ENCODE data around the gene GRSF1.

Gene GRSF1

DNA sequence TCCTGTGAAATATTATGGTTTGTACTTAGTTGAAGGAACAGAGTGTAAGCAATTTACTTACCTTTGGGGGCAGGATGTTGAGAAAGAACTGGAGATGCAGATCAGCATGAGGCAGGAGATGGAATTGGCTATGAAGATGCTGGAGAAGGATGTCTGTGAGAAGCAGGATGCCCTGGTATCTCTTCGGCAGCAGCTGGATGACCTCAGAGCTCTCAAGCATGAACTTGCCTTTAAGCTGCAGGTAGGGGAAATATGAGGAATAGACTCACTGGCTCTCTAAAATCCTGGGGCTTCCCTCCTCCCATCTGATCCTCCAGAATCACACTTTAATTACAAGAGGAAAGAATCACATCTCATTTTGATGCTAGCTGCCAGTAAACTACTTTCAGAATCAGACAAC is 51.0 kb downstream of the GRSF1 start:
- Histone ChIP-seq H3K4me2 (ENCODE audit: low read depth, low read length) (no peak overlapping the region), H3F3A (ENCODE audit: insufficient read depth, low read length) (no peaks in the 10 kb centered on the region; the same call in 1 of the 2 replicates), H3K4me1 (ENCODE audit: low read length) (peaks cover 8% of the 10 kb centered on the region; the same call in 1 of the 2 replicates), H4K20me1 (ENCODE audit: insufficient read depth, low read length) (no peaks in the 10 kb centered on the region), H3K27ac (ENCODE audit: low read length) (no peak overlapping the region), H3K4me3 (ENCODE audit: low read length) (no peak overlapping the region), H3K79me2 (ENCODE audit: low read length) (no peaks in the 10 kb centered on the region), H3K36me3 (replicated peaks; ENCODE audit: insufficient read depth, low read length) (peaks cover 10% of the 10 kb centered on the region; the same call in 1 of the 2 replicates), H3K9me3 (replicated peaks; ENCODE audit: insufficient read depth, low read length) (no peaks in the 10 kb centered on the region), H3K9me2 (replicated peaks; ENCODE audit: insufficient read depth, low read length) (no peaks in the 10 kb centered on the region), H3K27me3 (replicated peaks; ENCODE audit: insufficient read depth, low read length) (no peaks in the 10 kb centered on the region), H3K9ac (ENCODE audit: low read length) (no peak overlapping the region), H2AFZ (ENCODE audit: low read length) (no peak overlapping the region)
- TF ChIP-seq, protein P1, sequence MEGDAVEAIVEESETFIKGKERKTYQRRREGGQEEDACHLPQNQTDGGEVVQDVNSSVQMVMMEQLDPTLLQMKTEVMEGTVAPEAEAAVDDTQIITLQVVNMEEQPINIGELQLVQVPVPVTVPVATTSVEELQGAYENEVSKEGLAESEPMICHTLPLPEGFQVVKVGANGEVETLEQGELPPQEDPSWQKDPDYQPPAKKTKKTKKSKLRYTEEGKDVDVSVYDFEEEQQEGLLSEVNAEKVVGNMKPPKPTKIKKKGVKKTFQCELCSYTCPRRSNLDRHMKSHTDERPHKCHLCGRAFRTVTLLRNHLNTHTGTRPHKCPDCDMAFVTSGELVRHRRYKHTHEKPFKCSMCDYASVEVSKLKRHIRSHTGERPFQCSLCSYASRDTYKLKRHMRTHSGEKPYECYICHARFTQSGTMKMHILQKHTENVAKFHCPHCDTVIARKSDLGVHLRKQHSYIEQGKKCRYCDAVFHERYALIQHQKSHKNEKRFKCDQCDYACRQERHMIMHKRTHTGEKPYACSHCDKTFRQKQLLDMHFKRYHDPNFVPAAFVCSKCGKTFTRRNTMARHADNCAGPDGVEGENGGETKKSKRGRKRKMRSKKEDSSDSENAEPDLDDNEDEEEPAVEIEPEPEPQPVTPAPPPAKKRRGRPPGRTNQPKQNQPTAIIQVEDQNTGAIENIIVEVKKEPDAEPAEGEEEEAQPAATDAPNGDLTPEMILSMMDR (IDR thresholded peaks at IDR 0.05; ENCODE audit: low read length) = no peak
- no peak for TF ChIP-seq EZH2 (optimal IDR thresholded peaks at IDR 0.05; ENCODE audit: low read depth, low read length)
- no peak for TF ChIP-seq EZH2phosphoT487 (IDR thresholded peaks at IDR 0.05; ENCODE audit: low read length)
- no peak for DNase-seq

DNA sequence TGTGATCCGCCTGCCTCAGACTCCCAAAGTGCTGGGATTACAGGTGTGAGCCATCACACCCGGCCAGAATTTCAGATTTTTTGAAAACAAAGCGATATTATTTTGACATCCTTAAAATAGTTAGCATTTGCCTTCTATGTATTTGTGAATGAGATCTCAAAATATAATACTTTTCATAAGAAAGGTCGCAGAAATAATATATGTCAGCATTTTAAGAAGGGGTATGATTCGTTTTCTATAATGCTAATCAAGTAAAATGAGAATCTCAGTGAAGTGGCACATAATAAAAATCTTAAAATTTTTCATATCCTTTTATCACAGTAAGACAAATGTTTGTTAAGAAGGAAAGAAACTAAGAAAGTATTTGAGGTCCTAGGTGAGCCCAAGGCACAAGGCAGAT is 52.2 kb downstream of the GRSF1 start:
- Histone ChIP-seq H3K9me3 (replicated peaks; ENCODE audit: insufficient read depth, low read length) (no peaks in the 10 kb centered on the region), H3K4me2 (ENCODE audit: low read depth, low read length) (no peak overlapping the region), H3K27me3 (replicated peaks; ENCODE audit: insufficient read depth, low read length) (no peaks in the 10 kb centered on the region), H3F3A (ENCODE audit: insufficient read depth, low read length) (no peaks in the 10 kb centered on the region; the same call in 1 of the 2 replicates), H3K36me3 (replicated peaks; ENCODE audit: insufficient read depth, low read length) (peaks cover 10% of the 10 kb centered on the region; the same call in 1 of the 2 replicates), H3K27ac (ENCODE audit: low read length) (no peak overlapping the region), H2AFZ (ENCODE audit: low read length) (no peak overlapping the region), H4K20me1 (ENCODE audit: insufficient read depth, low read length) (no peaks in the 10 kb centered on the region), H3K4me1 (ENCODE audit: low read length) (peaks cover 8% of the 10 kb centered on the region; the same call in 1 of the 2 replicates), H3K9me2 (replicated peaks; ENCODE audit: insufficient read depth, low read length) (no peaks in the 10 kb centered on the region), H3K79me2 (ENCODE audit: low read length) (no peaks in the 10 kb centered on the region), H3K4me3 (ENCODE audit: low read length) (no peak overlapping the region), H3K9ac (ENCODE audit: low read length) (no peak overlapping the region)
- DNase-seq = no peak
- TF ChIP-seq EZH2phosphoT487 (IDR thresholded peaks at IDR 0.05; ENCODE audit: low read length) = no peak
- TF ChIP-seq, protein P1 (IDR thresholded peaks at IDR 0.05; ENCODE audit: low read length) = no peak
- no peak for TF ChIP-seq EZH2 (optimal IDR thresholded peaks at IDR 0.05; ENCODE audit: low read depth, low read length)

DNA sequence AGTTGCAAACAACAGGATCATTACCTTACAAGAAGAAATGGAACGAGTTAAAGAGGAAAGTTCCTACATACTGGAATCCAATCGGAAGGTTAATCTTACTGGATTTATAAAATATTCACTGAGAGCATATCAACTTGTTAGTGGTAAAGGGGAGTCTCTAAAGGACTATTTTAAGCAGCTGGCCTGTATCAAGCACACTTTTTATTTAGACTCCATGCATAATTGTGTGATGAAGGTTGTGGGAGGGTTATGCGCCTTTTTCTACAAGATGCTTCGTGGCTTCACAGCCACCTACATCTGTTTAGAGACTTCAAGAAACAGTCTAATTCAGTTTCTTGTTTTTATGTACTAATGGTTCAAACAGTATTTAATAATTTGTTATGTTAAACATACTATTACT is 56.6 kb downstream of the GRSF1 start:
- no peaks in the 10 kb centered on the region for H3K79me2 ChIP-seq (ENCODE audit: low read length)
- H3K27me3 ChIP-seq (replicated peaks; ENCODE audit: insufficient read depth, low read length) = no peaks in the 10 kb centered on the region
- no peaks in the 10 kb centered on the region for H3K9me3 ChIP-seq (replicated peaks; ENCODE audit: insufficient read depth, low read length)
- TF ChIP-seq EZH2 (optimal IDR thresholded peaks at IDR 0.05; ENCODE audit: low read depth, low read length) (no peak), EZH2phosphoT487 (IDR thresholded peaks at IDR 0.05; ENCODE audit: low read length) (no peak)
- TF ChIP-seq, protein P1 (IDR thresholded peaks at IDR 0.05; ENCODE audit: low read length) = no peak
- no peaks in the 10 kb centered on the region for H3K9me2 ChIP-seq (replicated peaks; ENCODE audit: insufficient read depth, low read length)
- H2AFZ ChIP-seq (ENCODE audit: low read length) = no peak overlapping the region
- H3K36me3 ChIP-seq (replicated peaks; ENCODE audit: insufficient read depth, low read length) = peaks cover 8% of the 10 kb centered on the region
- H3K4me2 ChIP-seq (ENCODE audit: low read depth, low read length) = no peak overlapping the region
- no peaks in the 10 kb centered on the region; the same call in 1 of the 2 replicates for H3F3A ChIP-seq (ENCODE audit: insufficient read depth, low read length)
- H3K4me3 ChIP-seq (ENCODE audit: low read length) = no peak overlapping the region
- no peak overlapping the region for H3K27ac ChIP-seq (ENCODE audit: low read length)
- H4K20me1 ChIP-seq (ENCODE audit: insufficient read depth, low read length) = no peaks in the 10 kb centered on the region
- H3K4me1 ChIP-seq (ENCODE audit: low read length) = no peaks in the 10 kb centered on the region
- no peak overlapping the region for H3K9ac ChIP-seq (ENCODE audit: low read length)
- no peak for DNase-seq
